ENCODE results near the gene C1orf159.

C1orf159 gene

GRCh38 chr1:1141911-1142250 is 26.0 kb upstream of the C1orf159 start:
- Histone ChIP-seq H3K79me2 (ENCODE audit: insufficient read depth, low read length) (no peaks in the 10 kb centered on the region), H3K4me2 (ENCODE audit: low read depth, low read length, poor library complexity, severe bottlenecking) (no peak overlapping the region), H3K9ac (ENCODE audit: low read length) (no peak overlapping the region), H3F3A (ENCODE audit: insufficient read depth) (no peaks in the 10 kb centered on the region), H4K20me1 (ENCODE audit: low read depth, low read length) (no peaks in the 10 kb centered on the region), H3K27me3 (ENCODE audit: low read length) (no peaks in the 10 kb centered on the region), H3K27ac (ENCODE audit: low read depth, low read length) (no peak overlapping the region), H2AFZ (ENCODE audit: low read depth, low read length, severe bottlenecking) (no peak overlapping the region), H3K36me3 (ENCODE audit: low read length) (no peaks in the 10 kb centered on the region), H3K9me3 (ENCODE audit: insufficient read depth, low read length) (no peaks in the 10 kb centered on the region), H3K4me3 (ENCODE audit: insufficient read depth, low read length, poor library complexity, severe bottlenecking) (no peak overlapping the region), H3K9me2 (replicated peaks; ENCODE audit: insufficient read depth, low read length) (no peaks in the 10 kb centered on the region)
- TF ChIP-seq CTCF (IDR thresholded peaks at IDR 0.05; ENCODE audit: insufficient read depth, low read length, poor library complexity, severe bottlenecking) (no peak), EZH2phosphoT487 (conservative IDR thresholded peaks at IDR 0.05; ENCODE audit: low read length) (no peak)

- Histone ChIP-seq H3K9ac (ENCODE audit: low read length) (no peak overlapping the region), H3K9me3 (ENCODE audit: insufficient read depth, low read length) (no peaks in the 10 kb centered on the region), H3K4me2 (ENCODE audit: low read depth, low read length, poor library complexity, severe bottlenecking) (no peak overlapping the region), H4K20me1 (ENCODE audit: low read depth, low read length) (no peaks in the 10 kb centered on the region), H3F3A (ENCODE audit: insufficient read depth) (no peaks in the 10 kb centered on the region), H3K4me3 (ENCODE audit: insufficient read depth, low read length, poor library complexity, severe bottlenecking) (no peak overlapping the region), H3K27me3 (ENCODE audit: low read length) (no peaks in the 10 kb centered on the region), H3K27ac (ENCODE audit: low read depth, low read length) (no peak overlapping the region), H3K9me2 (replicated peaks; ENCODE audit: insufficient read depth, low read length) (no peaks in the 10 kb centered on the region), H3K36me3 (ENCODE audit: low read length) (no peaks in the 10 kb centered on the region), H2AFZ (ENCODE audit: low read depth, low read length, severe bottlenecking) (no peak overlapping the region), H3K79me2 (ENCODE audit: insufficient read depth, low read length) (no peaks in the 10 kb centered on the region)
- TF ChIP-seq EZH2phosphoT487 (conservative IDR thresholded peaks at IDR 0.05; ENCODE audit: low read length) (no peak), CTCF (IDR thresholded peaks at IDR 0.05; ENCODE audit: insufficient read depth, low read length, poor library complexity, severe bottlenecking) (no peak)
Measured at GRCh38 chr1:1141244-1141910, 25.5 kb upstream of the C1orf159 start.

GRCh38 chr1:1140673-1141072 is 24.8 kb upstream of the C1orf159 start:
- H3F3A ChIP-seq (ENCODE audit: insufficient read depth): no peaks in the 10 kb centered on the region
- no peaks in the 10 kb centered on the region for H3K9me3 ChIP-seq (ENCODE audit: insufficient read depth, low read length)
- H3K79me2 ChIP-seq (ENCODE audit: insufficient read depth, low read length): no peaks in the 10 kb centered on the region
- no peaks in the 10 kb centered on the region for H3K9me2 ChIP-seq (replicated peaks; ENCODE audit: insufficient read depth, low read length)
- no peaks in the 10 kb centered on the region for H3K27me3 ChIP-seq (ENCODE audit: low read length)
- H3K4me2 ChIP-seq (ENCODE audit: low read depth, low read length, poor library complexity, severe bottlenecking): no peak overlapping the region
- H3K36me3 ChIP-seq (ENCODE audit: low read length): no peaks in the 10 kb centered on the region
- H3K27ac ChIP-seq (ENCODE audit: low read depth, low read length): no peak overlapping the region
- no peak for TF ChIP-seq EZH2phosphoT487 (conservative IDR thresholded peaks at IDR 0.05; ENCODE audit: low read length)
- no peak for TF ChIP-seq CTCF (IDR thresholded peaks at IDR 0.05; ENCODE audit: insufficient read depth, low read length, poor library complexity, severe bottlenecking)
- H3K4me3 ChIP-seq (ENCODE audit: insufficient read depth, low read length, poor library complexity, severe bottlenecking): no peak overlapping the region
- H4K20me1 ChIP-seq (ENCODE audit: low read depth, low read length): no peaks in the 10 kb centered on the region
- H2AFZ ChIP-seq (ENCODE audit: low read depth, low read length, severe bottlenecking): no peak overlapping the region
- H3K9ac ChIP-seq (ENCODE audit: low read length): no peak overlapping the region
